WI38 (cell line): ENCODE results near the gene TMED8.

Experiments
- H3K4me3 ChIP-seq: 2 replicates; pipeline ENCODE4 v1.5.1; 2011; ENCODE audit warnings: low read depth, mild to moderate bottlenecking, control low read depth, low read length
- TF ChIP-seq, protein P1 (sequence below): IDR thresholded peaks from 2 replicates; pipeline ENCODE4 v1.5.1; 2012; ENCODE audit warnings: low read depth, mild to moderate bottlenecking, control low read depth, low read length

The TMED8 gene

DNA sequence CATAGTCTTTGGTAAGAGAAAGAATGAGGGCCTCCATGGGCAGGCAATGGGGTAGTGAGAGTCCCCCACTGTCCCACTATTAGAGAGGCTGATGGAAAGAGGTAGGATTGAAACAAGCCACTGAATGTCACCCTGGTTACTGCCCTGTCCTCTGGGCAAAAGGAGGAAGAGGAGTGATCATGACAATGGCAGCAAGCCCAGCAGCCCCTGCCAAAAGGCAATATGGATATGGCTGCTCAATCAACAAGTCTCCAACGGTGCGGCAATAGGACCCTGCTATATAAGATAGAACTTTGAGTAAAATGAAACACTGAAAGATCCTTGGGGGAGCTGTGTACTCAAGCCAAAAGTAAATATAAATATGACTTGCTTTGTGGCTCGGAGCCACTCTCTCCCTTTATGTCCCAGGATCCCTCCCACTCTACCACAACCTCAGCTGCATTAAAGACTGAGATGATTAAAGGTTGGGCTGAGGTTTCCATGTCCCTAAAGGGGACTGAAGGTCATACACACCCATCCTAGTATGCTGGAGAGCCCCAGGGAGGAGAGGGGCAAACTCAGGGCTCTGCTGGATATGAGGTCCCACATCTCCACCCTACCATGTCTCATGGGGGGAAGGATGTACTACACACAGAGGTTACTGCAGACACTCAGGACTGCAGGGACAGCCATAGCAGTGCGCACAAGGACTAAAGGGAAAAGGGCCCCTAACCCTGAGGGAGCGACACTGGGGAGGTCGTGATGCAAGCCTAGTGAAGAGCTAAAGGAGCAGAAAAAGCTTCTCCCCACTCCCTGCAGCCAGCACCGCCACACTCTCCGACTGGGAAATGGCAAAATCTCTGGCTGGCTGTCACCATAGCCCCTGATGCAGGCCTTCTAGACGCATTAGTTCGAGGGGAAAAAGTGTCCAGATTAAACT, 62.1 kb downstream of the TMED8 start:
- TF ChIP-seq, protein P1, sequence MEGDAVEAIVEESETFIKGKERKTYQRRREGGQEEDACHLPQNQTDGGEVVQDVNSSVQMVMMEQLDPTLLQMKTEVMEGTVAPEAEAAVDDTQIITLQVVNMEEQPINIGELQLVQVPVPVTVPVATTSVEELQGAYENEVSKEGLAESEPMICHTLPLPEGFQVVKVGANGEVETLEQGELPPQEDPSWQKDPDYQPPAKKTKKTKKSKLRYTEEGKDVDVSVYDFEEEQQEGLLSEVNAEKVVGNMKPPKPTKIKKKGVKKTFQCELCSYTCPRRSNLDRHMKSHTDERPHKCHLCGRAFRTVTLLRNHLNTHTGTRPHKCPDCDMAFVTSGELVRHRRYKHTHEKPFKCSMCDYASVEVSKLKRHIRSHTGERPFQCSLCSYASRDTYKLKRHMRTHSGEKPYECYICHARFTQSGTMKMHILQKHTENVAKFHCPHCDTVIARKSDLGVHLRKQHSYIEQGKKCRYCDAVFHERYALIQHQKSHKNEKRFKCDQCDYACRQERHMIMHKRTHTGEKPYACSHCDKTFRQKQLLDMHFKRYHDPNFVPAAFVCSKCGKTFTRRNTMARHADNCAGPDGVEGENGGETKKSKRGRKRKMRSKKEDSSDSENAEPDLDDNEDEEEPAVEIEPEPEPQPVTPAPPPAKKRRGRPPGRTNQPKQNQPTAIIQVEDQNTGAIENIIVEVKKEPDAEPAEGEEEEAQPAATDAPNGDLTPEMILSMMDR: no peak
- no peak overlapping the region for H3K4me3 ChIP-seq

DNA sequence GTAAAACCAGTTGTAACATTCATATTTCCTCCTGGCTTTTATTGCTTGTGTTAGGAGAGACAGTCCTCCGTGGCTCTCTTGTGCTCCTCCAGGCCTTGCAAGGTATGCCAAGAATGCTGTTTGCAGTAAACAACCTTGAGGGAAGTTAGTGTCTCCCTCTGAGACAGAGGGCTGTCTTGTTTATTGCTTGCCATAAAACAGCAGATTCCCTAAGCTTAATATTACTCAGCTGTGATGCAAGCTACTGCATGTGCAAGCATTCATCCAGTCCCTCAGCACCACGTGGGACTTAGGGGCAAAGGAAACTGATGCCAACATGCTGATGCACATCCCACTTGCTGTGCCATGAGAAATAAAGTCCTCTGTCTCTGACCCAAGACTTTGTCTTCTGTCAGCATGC, 62.9 kb downstream of the TMED8 start:
- TF ChIP-seq, protein P1: no peak
- H3K4me3 ChIP-seq: no peak overlapping the region

DNA sequence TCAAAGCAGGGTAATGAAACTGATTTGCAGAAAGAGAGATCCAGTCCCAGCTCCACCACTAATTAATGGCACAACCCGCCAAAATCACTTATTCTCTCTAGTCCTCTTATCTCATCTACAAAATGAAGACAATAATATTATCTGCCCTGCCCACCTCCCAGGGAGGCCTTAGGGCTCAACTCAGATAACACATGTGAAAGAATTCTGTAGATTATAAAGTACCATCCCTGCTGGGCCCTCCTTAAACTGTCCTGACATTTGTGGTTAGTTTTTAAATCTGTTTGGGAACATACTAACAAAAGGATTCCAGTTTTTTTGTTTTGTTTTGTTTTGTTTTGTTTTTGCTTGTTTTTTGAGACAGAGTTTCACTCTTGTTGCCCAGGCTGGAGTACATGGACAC, 63.5 kb downstream of the TMED8 start:
- H3K4me3 ChIP-seq: no peak overlapping the region
- TF ChIP-seq, protein P1: no peak

DNA sequence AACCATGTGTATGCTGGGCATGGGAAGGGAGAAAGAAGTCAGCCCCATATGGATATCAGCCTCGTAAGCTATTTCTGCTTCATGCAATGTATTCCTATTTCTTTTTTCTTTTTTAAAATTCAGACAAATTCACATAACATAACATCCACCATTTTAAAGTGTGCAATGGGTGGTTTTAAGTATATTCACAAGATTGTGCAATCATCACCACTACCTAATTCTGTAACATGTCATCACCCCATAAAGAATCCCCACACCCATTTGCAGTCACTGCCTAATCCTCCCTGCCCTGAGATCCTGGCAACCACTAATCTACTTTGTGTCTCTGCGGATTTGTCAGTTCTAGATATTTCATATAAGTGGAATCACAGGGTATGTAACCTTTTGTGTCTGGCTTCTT, 65.7 kb downstream of the TMED8 start:
- TF ChIP-seq, protein P1: no peak
- no peak overlapping the region for H3K4me3 ChIP-seq

DNA sequence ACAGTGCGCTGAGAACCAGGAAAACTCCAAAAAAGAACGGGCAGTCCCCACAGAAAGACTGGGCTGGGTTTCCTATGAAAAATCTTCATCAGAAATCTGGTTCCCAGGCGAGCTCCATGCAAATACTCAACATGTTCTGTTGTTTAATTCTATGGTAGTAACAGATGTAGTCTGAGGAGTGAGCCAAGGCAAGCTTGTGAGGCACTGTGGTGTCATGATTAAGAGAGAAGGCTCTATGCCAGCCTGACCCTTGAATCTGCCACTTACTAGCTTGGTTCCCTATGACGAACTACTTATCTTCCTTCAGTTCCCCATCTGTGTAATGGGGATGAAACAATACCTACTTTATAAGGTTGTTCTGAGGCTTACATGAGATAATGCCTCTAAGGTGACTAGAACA, 66.9 kb downstream of the TMED8 start:
- TF ChIP-seq, protein P1: no peak

DNA sequence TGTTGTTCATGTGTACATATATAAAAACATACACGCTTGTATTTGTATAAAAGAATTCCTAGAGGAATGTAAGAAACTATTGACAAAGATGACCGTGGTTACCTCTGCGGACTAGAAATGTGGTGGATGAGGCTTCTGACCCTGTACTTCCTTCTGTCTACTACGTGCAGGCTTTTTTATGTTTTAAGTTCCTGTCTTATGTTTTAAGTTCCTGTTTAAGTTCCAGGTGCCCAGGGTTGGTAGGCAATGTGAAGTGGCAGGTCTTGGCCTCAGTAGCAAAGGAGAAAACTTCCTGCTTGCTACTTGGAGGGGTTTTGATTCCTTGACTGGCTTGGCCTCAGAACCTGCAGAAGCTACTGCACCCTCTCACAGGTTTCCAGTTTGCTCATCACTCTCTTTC, 67.8 kb downstream of the TMED8 start:
- H3K4me3 ChIP-seq: no peak overlapping the region
- TF ChIP-seq, protein P1: no peak

More for the DNA sequence above, 66.9 kb downstream of the TMED8 start:
- H3K4me3 ChIP-seq: no peak overlapping the region

DNA sequence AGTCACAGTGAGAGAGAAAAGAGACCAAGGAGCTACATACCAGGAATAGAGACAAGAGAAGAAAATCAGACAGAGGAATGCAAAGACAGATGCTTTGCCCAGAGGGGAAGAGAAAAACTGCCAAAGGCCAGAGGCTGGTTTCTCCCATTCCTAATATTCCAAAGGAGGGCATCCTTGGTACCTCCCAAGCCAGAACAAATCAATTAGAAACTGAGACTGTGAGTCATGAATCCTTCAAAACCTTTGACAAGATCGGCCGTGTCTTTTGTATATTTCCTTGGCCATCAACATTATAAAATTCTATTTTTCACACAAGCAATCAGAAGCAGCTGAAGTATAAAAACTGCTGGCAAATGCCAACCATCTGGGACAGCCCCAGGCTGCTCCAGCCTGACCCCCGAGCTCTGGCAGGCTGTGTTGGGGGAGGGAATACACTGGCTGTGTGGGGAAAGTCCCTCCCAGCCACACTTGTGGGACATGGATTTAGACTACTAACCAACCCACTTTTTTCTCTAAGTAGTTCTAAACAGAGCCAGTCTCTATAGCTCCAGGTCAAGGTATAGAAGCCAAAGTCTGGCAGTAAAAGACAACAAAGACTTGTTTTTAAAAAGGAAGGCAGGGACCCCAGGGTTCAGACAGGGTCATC, 69.9 kb downstream of the TMED8 start:
- TF ChIP-seq, protein P1: no peak
- no peak overlapping the region for H3K4me3 ChIP-seq
